ENCODE measurements around the gene RCL1.

The RCL1 gene

DNA sequence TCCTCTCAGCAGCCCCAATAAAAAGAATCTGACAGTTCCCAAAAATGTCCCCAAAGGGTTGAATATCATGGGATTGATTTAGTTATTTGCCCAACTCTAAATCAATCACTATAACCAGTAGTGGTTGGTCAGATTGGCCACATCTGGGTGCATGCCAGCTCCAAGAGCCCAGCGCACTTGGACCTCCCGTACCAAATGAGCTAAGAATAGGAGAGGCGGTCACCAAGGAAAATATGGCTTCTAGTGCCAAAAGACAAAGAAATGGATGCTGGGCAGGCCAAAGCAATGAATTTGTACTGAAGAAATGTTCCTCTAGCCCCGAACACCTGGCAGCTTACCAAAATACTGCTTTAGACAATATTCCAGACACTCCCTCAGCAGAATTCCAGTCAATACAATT lies 80.3 kb downstream of the RCL1 start:
- TF ChIP-seq, protein P1, sequence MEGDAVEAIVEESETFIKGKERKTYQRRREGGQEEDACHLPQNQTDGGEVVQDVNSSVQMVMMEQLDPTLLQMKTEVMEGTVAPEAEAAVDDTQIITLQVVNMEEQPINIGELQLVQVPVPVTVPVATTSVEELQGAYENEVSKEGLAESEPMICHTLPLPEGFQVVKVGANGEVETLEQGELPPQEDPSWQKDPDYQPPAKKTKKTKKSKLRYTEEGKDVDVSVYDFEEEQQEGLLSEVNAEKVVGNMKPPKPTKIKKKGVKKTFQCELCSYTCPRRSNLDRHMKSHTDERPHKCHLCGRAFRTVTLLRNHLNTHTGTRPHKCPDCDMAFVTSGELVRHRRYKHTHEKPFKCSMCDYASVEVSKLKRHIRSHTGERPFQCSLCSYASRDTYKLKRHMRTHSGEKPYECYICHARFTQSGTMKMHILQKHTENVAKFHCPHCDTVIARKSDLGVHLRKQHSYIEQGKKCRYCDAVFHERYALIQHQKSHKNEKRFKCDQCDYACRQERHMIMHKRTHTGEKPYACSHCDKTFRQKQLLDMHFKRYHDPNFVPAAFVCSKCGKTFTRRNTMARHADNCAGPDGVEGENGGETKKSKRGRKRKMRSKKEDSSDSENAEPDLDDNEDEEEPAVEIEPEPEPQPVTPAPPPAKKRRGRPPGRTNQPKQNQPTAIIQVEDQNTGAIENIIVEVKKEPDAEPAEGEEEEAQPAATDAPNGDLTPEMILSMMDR (IDR thresholded peaks at IDR 0.05; ENCODE audit: control insufficient read depth, extremely low read depth, insufficient read depth) = no peak
- no peak overlapping the region for H3K4me3 ChIP-seq (ENCODE audit: low read depth, low read length)
- no peak for DNase-seq (ENCODE audit: low read depth)

DNA sequence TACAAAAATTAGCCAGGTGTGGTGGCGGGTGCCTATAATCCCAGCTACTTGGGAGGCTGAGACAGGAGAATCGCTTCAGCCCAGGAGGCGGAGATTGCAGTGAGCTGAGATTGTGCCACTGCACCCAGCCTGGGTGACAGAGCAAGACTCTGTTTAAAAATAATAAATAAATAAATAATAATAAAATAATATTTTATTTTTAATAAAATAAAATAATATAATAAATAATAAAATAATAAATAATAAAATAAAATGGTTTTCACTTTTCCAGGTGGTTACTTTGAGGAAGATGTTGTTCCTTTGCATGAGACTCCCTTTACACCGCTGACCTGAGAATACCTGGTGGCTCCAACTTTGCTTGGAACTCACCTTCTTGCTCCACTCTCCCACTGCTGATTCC lies 82.8 kb downstream of the RCL1 start:
- no peak overlapping the region for H3K4me3 ChIP-seq (ENCODE audit: low read depth, low read length)
- TF ChIP-seq, protein P1 (IDR thresholded peaks at IDR 0.05; ENCODE audit: control insufficient read depth, extremely low read depth, insufficient read depth) = no peak
- no peak for DNase-seq (ENCODE audit: low read depth)

DNA sequence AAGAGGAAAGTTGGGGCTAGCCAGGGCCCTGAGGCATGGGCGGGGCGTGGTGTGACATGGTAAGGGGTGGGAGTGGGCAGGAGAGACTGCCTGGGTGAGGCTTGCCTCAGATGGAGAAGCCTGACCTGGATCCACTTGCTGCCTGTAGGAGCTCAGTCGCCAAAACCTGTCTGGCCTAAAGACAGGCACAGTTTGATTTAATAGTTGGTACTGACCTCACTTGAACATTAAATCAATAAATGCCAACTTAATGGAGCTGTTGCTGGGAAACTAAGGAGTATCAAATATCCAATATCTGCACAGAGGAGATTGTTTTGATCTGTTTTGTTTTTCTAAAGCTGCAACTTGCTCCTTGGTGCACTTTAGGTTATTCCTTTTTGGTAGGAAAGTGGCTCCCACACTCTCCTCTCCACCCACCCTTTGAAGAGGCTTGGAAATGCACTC lies 86.4 kb downstream of the RCL1 start:
- peak; percentile 11 for DNase-seq (ENCODE audit: low read depth)
- no peak overlapping the region for H3K4me3 ChIP-seq (ENCODE audit: low read depth, low read length)
- TF ChIP-seq, protein P1 (IDR thresholded peaks at IDR 0.05; ENCODE audit: control insufficient read depth, extremely low read depth, insufficient read depth) = no peak

DNA sequence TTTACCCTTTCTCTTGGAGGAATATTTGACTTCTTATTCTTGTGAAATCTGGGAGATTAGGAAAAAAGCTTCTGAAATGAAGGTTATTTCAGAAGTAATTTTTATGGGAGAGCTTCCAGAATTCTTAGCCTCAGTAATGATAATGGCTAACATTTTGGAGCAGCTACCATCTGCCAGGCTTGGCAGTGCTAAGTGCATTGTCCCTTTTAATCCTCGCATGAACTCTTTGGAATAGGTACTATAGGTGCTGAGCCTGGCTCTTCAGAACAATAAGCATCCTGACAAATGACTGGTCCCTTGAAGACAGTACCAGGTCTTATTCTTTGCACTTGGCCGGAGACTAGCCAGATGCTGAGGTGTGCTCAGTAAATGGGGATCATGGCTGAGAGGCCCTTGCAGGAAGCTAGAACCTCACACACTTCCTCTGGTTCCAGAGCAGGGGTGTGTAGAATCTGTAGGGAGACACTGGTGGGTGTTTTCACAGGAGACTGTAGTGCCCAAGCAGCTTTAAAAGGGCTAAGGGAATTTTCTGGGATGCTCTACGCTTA lies 90.7 kb downstream of the RCL1 start:
- no peak for DNase-seq (ENCODE audit: low read depth)
- TF ChIP-seq, protein P1 (IDR thresholded peaks at IDR 0.05; ENCODE audit: control insufficient read depth, extremely low read depth, insufficient read depth) = no peak
- H3K4me3 ChIP-seq (ENCODE audit: low read depth, low read length) = no peak overlapping the region

DNA sequence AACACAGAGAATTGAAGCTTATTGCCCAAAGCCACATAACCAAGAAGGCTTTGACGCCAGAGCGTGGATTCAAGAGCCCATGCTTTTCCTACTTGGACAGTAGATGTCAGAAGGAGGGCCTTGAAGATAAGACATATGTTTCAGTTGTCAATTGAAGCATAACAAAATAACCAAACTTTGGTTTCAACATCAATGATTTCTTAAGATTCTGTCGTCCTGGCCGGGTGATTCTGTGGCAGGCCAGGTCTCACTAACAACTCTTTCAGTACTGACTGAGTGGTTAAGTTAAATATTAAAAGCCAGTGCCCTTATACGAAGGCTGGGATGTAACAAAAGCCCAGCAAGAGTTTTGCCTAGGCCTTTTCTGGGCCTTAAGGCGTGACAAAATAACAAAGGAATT lies 94.0 kb downstream of the RCL1 start:
- DNase-seq (ENCODE audit: low read depth) = no peak
- TF ChIP-seq, protein P1 (IDR thresholded peaks at IDR 0.05; ENCODE audit: control insufficient read depth, extremely low read depth, insufficient read depth) = no peak
- H3K4me3 ChIP-seq (ENCODE audit: low read depth, low read length) = no peak overlapping the region

DNA sequence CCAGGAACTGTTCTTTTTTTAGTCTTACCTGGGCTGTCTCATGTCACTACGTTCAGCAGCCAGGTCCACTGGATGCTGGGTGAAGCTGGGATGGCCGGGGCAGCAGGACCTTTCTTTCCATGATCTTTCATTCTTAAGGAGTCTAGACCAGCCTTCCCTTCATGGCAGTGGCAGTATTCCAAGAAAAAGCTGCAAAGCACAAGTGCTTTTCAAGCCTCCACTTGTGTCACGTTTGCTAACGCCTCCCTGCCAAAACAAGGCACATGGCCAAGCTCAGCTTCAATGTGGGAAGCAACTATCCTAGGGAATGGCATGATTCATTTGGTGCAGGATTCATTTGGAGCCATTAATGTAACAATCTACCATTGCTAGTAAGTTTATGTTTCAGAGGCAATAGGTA lies 94.8 kb downstream of the RCL1 start:
- H3K4me3 ChIP-seq (ENCODE audit: low read depth, low read length) = no peak overlapping the region
- TF ChIP-seq, protein P1 (IDR thresholded peaks at IDR 0.05; ENCODE audit: control insufficient read depth, extremely low read depth, insufficient read depth) = no peak
- DNase-seq (ENCODE audit: low read depth) = peak; percentile 17

DNA sequence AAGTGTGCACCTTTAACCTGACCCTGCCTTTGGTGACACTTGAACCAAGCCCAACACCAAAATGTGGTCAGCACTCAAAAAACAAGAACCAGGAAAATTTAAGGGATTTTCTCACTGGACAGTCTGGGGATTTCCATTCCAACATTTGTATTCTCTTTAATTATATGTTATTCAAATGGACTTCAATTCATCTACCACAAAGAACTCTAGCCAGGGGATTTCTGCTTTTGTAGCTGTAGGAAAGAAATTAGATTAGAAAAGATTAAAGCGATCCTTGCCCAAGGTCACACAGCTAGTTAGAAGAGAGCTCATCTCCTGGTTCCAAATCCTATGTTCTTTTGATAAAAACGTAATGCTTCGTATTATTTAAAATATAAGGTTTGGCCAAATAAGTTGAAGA lies 97.5 kb downstream of the RCL1 start:
- DNase-seq (ENCODE audit: low read depth) = no peak
- TF ChIP-seq, protein P1 (IDR thresholded peaks at IDR 0.05; ENCODE audit: control insufficient read depth, extremely low read depth, insufficient read depth) = no peak
- no peak overlapping the region for H3K4me3 ChIP-seq (ENCODE audit: low read depth, low read length)
